ENCODE results near the gene TGFBR3L.
"Not testable (repeated sequence)": the region's sequence is repeated elsewhere in the genome, so short reads cannot be mapped to it uniquely, and the experiment has no call there.

Gene TGFBR3L

DNA sequence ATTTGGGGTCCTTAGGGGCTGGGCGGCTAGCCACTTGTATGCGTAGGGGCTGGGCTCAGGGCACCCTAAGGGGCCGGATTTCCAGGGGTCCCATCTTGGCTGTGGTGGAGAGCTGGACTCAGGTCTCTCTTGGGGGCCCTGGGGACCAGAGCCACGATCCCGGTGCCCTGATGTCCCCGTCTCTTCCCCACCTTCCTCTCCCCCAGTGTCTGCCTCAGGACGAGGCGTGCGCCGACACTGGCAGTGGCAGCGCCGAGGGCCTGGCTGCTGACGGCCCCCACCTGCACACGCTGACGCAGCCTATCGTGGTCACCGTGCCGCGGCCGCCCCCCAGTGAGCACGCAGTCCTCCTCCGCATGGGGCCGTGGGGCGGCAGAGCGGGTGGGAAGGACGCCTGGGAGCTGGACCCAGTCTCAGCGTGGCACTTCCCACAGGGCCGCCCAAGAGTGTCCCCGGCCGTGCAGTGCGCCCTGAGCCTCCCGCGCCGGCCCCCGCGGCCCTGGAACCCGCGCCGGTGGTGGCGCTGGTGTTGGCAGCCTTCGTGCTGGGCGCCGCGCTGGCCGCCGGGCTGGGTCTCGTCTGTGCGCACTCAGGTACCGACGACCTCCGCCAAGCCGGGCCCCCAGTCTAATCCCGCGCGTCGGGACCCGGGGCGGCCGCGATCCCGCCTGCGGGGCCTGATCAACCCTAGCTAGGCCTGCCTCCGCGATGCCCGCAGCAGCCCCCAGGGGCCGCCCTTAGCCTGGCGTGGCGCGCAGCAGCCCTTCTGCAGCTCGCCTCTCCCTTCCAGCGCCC, 2.8 kb downstream of the TGFBR3L start:
- no peak for DNase-seq (ENCODE audit: low read depth)

- DNase-seq (ENCODE audit: low read depth) = not testable (repeated sequence)
Observed at GRCh38 chr19:7918062-7918614, 3.5 kb downstream of the TGFBR3L start.

GRCh38 chr19:7918615-7919421, 4.2 kb downstream of the TGFBR3L start:
- no peak for DNase-seq (ENCODE audit: low read depth)

DNA sequence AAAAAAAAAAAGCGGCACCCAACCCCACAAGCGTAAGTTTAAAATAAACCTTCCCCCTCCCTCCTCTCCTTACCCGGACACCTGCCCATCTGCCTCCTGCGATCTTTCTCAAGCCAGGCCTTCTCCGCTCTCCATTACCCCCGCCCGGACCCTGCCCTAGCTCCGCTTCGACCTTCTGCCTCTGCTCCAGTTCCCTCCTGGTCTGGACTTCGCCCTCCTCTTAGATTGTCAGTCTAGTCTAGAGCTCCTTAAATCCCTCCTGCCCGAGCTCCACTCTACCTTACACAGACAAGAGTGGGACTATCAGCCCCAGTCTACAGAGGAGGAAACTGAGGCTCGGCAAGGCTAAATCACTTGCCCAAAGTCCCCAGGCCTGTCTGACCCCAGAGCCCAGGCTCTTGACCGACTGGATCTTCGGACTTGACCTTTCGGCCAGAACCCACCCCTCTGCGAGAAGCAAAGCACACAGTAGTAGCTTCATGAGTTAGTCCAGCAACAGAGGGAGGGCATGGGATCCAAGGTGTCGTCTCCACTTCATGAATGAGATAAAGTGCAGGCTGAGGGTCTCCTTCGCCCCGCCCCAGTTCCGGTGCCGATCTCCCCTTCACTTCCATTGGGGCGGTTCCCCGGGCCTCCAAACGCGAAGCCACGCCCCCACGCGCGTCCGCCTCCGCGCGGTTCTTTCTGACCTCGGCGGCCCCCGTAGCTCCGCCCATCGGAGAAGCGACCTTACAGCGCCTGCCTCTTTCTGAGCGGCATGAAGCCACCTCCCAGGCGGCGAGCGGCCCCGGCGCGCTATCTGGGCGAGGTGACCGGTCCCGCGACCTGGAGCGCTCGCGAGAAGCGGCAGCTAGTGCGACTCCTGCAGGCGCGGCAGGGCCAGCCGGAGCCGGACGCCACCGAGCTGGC, 5.2 kb downstream of the TGFBR3L start, which contains the start of gene SNAPC2:
Gene SNAPC2 (plus strand): TSS at position 729 of the 909 bp plus-strand sequence. CDS start 29 bp downstream, at position 758.
- peak; percentile 78 for DNase-seq (ENCODE audit: low read depth)

GRCh38 chr19:7920519-7921301, 6.1 kb downstream of the TGFBR3L start:
- DNase-seq (ENCODE audit: low read depth) = peak; percentile 84

- no peak for DNase-seq (ENCODE audit: low read depth)
Observed at GRCh38 chr19:7921302-7921966, 6.8 kb downstream of the TGFBR3L start.

- DNase-seq (ENCODE audit: low read depth) = no peak
Observed at GRCh38 chr19:7921967-7922835, 7.6 kb downstream of the TGFBR3L start.

DNA sequence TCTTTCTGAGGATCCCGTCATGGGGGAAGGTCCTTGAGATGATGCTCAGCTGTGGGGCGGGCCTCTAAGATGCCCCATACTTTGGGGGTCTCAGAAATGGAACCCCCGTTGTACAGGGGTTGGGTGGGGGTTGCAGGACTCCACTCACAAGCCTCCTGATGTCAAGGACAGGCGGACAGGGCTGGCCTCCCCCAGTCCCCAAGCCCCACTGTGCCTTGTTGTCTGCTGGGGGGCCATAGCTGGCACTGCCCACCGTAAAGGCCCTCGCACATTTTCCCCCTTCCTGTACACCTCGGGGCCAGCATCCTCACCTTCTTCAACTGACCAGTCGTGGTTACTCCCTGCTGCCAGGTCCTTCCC, 8.2 kb downstream of the TGFBR3L start:
- no peak for DNase-seq (ENCODE audit: low read depth)

- no peak for DNase-seq (ENCODE audit: low read depth)
Observed at GRCh38 chr19:7923295-7924191, 8.9 kb downstream of the TGFBR3L start.

GRCh38 chr19:7924241-7924640, 9.6 kb downstream of the TGFBR3L start:
- DNase-seq (ENCODE audit: low read depth) = no peak

DNA sequence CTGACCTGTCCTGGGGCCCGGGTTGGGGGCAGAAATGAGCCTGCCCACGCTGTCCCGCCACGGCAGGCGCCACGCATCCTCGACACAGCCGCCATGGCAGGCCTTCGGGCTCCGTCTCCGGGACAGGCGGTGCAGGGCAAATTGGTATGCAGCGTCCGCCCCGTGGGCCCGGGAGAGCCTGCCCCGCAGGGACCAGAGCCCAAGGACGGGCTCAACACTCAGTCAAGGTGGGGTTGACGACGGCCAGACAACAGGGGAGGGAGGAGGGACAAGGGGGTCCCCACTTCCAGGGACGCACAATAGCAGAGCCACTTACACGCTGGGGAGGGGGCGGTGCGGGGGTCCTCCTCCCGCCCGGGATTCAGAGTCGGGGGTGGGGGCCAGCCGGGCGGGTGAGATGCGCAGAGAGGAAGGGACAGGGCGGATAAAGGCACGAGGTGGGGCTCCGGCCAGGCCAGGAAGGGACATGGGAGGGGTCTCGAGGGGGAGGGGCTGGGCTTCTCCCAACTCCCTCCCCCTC, 10.1 kb downstream of the TGFBR3L start:
- DNase-seq (ENCODE audit: low read depth) = no peak

- no peak for DNase-seq (ENCODE audit: low read depth)
Observed at GRCh38 chr19:7925171-7925851, 10.7 kb downstream of the TGFBR3L start.

DNA sequence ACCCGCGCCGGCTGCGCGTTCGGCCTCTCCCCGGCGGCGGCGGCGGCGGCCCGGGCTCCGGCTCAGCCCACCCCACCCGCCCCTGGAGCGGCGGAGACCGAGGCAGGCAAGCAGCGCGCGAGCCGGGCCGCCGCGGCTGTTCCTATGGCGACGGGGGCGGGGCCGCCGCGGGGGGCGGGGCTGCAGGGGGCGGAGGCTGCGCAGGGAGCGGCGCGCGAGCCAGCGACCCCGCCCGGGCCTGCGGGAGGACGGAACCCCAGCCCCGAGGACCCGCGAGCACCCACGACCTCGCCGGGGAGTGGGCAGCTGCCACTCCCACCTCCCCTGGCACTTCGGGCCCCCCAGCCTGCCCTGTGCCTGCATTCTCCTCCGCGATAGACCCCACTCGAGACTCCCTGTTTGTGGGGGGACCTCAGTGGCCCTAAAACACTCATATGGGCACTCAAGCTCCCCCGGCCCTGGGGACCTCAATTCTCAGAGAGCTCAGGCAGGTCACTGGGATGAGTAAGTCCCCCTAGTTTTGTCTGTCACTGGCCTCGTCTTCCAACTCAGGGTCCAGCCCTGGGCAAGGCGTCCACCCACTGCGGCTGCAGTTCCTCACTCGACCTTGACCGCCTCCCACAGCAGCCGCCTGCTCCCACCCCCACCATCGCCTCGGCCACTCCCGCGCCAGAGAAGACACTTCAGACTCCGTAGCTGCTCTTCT, 11.5 kb downstream of the TGFBR3L start, which contains the start of gene CTXN1:
Gene CTXN1 (minus strand): TSS at position 115 of the 706 bp plus-strand sequence. CDS start 597 bp downstream, outside the sequence.
- no peak for DNase-seq (ENCODE audit: low read depth)

- no peak for DNase-seq (ENCODE audit: low read depth)
Observed at GRCh38 chr19:7926727-7927604, 12.3 kb downstream of the TGFBR3L start.

GRCh38 chr19:7927605-7928333, 13.1 kb downstream of the TGFBR3L start:
- no peak for DNase-seq (ENCODE audit: low read depth)

Data from HS-27A (cell line).